HFFc6 (cell line): ENCODE measurements around the gene S1PR4. TPM values are rescaled to one million over a fixed set of nuclear protein-coding genes. Genes with fewer than 3 reads are reported as not detected.

Experiments
- DNase-seq: peaks from one replicate; pipeline ENCODE4 v3.0.0-alpha.2; 2018
- H3K27ac Mint-ChIP-seq: 2 replicates; pipeline ENCODE4 v1.8.0; 2020; ENCODE audit warnings: mild to moderate bottlenecking, mixed read lengths
- H3K27me3 Mint-ChIP-seq: 2 replicates; pipeline ENCODE4 v1.8.0; 2021; ENCODE audit warnings: mild to moderate bottlenecking, moderate library complexity, mixed read lengths; ENCODE audit not compliant: insufficient read depth
- H3K36me3 Mint-ChIP-seq: 2 replicates; pipeline ENCODE4 v1.8.0; 2021; ENCODE audit warnings: low read depth, mixed read lengths
- H3K4me1 Mint-ChIP-seq: 2 replicates; pipeline ENCODE4 v1.8.0; 2020; ENCODE audit warnings: low read depth, mixed read lengths
- H3K4me3 Mint-ChIP-seq: 2 replicates; pipeline ENCODE4 v1.8.0; 2020; ENCODE audit warnings: mild to moderate bottlenecking, moderate library complexity, mixed read lengths
- H3K9me3 Mint-ChIP-seq: 2 replicates; pipeline ENCODE4 v1.8.0; 2020; ENCODE audit warnings: mild to moderate bottlenecking, mixed read lengths
- CTCF ChIP-seq: fragments of 200-600 bp; sonication (generic); IDR thresholded peaks from 2 replicates; pipeline ENCODE4 v1.5.0; 2021; ENCODE audit warnings: antibody characterized with exemption, mild to moderate bottlenecking
- total RNA-seq, 6 experiments: library from RNA; stranded (reverse); fragmentation: NEBNext Ultra II Directional; extraction: Animal tissue kit (Norgen Biotek cat#: 25700); gene quantifications; 2 replicates in 1 of 6; 3 replicates in 5 of 6; pipeline ENCODE4 v1.2.3, GENCODE V29; 2021

S1PR4 gene
- total RNA-seq, 6 experiments from 2014 or later = not detected

- Mint-ChIP-seq H3K4me3 (no peak overlapping the region), H3K27ac (no peak overlapping the region), H3K4me1 (no peaks in the 10 kb centered on the region), H3K27me3 (peaks cover 15% of the 10 kb centered on the region), H3K36me3 (no peaks in the 10 kb centered on the region), H3K9me3 (no peaks in the 10 kb centered on the region)
- TF ChIP-seq CTCF = no peak
- no peak for DNase-seq
These were observed 48.6 kb downstream of the S1PR4 start for GRCh38 chr19:3227054-3227626.

- Mint-ChIP-seq H3K9me3 (no peaks in the 10 kb centered on the region), H3K4me1 (no peaks in the 10 kb centered on the region)
These were observed 50.8 kb downstream of the S1PR4 start for GRCh38 chr19:3229346-3229743.

More at GRCh38 chr19:3229346-3229743, 50.8 kb downstream of the S1PR4 start:
- Mint-ChIP-seq H3K27ac (no peak overlapping the region), H3K36me3 (no peaks in the 10 kb centered on the region), H3K4me3 (no peak overlapping the region), H3K27me3 (peaks cover 18% of the 10 kb centered on the region)
- no peak for TF ChIP-seq CTCF
- no peak for DNase-seq

Other genes with a start within 250 kb of the S1PR4 start
- gene ZNF77, start 233.8 kb upstream of the S1PR4 start, total RNA-seq = 1 to 10 TPM; 1.7 to 2.6 (median 2.2) TPM
- gene TLE6, start 201.2 kb upstream of the S1PR4 start, total RNA-seq = 1 to 10 TPM in 5 of 6 experiments, under 1 TPM in 1; 0.82 to 3.0 (median 1.2) TPM
- under 1 TPM in 4 of 6 experiments, not detected in 2; 0.15 to 0.67 (median 0.46) TPM for gene TLE2, start 149.5 kb upstream of the S1PR4 start, total RNA-seq
- 100 to 1,000 TPM; 332 to 383 (median 356) TPM for gene TLE5, start 116.3 kb upstream of the S1PR4 start, total RNA-seq
- gene GNA11, start 84.4 kb upstream of the S1PR4 start, total RNA-seq = 10 to 100 TPM; 72.0 to 86.0 (median 77.6) TPM
- not detected for gene GNA15, start 42.7 kb upstream of the S1PR4 start, total RNA-seq
- gene NCLN, start 7.2 kb downstream of the S1PR4 start, total RNA-seq = 100 to 1,000 TPM in 4 of 6 experiments, 10 to 100 TPM in 2; 98.1 to 130 (median 106) TPM
- under 1 TPM in 3 of 6 experiments, not detected in 3; 0.20 to 0.46 (median 0.30) TPM for gene CELF5, start 45.9 kb downstream of the S1PR4 start, total RNA-seq
- 100 to 1,000 TPM; 186 to 219 (median 211) TPM for gene NFIC, start 187.8 kb downstream of the S1PR4 start, total RNA-seq